Mesendoderm (in vitro differentiated cells): ENCODE data around the gene MACC1.

Experiments used
- DNase-seq: peaks from one replicate; pipeline ENCODE4 v3.0.0; 2013
- H2AK5ac ChIP-seq: 2 replicates; pipeline ENCODE4 v1.6.1; 2013; ENCODE audit warnings: low read length, inconsistent platforms
- H2BK120ac ChIP-seq: 2 replicates; pipeline ENCODE4 v1.6.1; 2013; ENCODE audit warnings: low read depth, mild to moderate bottlenecking, low read length, moderate library complexity, mixed read lengths
- H2BK15ac ChIP-seq: replicated peaks from 2 replicates; pipeline ENCODE4 v1.6.1; 2013; ENCODE audit warnings: low read depth, mild to moderate bottlenecking, moderate library complexity
- H2BK5ac ChIP-seq: 2 replicates; pipeline ENCODE4 v1.6.1; 2013; ENCODE audit warnings: low read length, inconsistent platforms
- H3K18ac ChIP-seq: 2 replicates; pipeline ENCODE4 v1.6.1; 2013; ENCODE audit warnings: mild to moderate bottlenecking, low read length, mixed read lengths
- H3K23ac ChIP-seq: one replicate; pipeline ENCODE4 v1.6.1; 2013; ENCODE audit warnings: low read length
- H3K27ac ChIP-seq: 2 replicates; pipeline ENCODE4 v1.5.1; 2013; ENCODE audit warnings: low read depth, mild to moderate bottlenecking, inconsistent platforms, low read length, moderate library complexity
- H3K27me3 ChIP-seq: 2 replicates; pipeline ENCODE4 v1.6.1; 2013; ENCODE audit warnings: low read length, control low read depth, mild to moderate bottlenecking, inconsistent platforms; ENCODE audit not compliant: insufficient read depth, poor library complexity
- H3K36me3 ChIP-seq: 2 replicates; pipeline ENCODE4 v1.6.1; 2013; ENCODE audit warnings: low read length, inconsistent platforms; ENCODE audit not compliant: control insufficient read depth, insufficient read depth
- H3K4ac ChIP-seq: one replicate; pipeline ENCODE4 v1.6.1; 2013; ENCODE audit warnings: low read depth, mild to moderate bottlenecking, low read length, moderate library complexity
- H3K4me1 ChIP-seq: 2 replicates; pipeline ENCODE4 v1.6.1; 2013; ENCODE audit warnings: low read depth, low read length, inconsistent platforms; ENCODE audit not compliant: control insufficient read depth
- H3K4me2 ChIP-seq: 2 replicates; pipeline ENCODE4 v1.6.1; 2013; ENCODE audit warnings: low read length
- H3K4me3 ChIP-seq: 2 replicates; pipeline ENCODE4 v1.5.1; 2013; ENCODE audit warnings: mild to moderate bottlenecking, low read length
- H3K56ac ChIP-seq: one replicate; pipeline ENCODE4 v1.6.1; 2013; ENCODE audit warnings: low read length
- H3K79me1 ChIP-seq: 2 replicates; pipeline ENCODE4 v1.6.1; 2013; ENCODE audit warnings: low read length, inconsistent platforms
- H3K79me2 ChIP-seq: 2 replicates; pipeline ENCODE4 v1.6.1; 2013; ENCODE audit warnings: mild to moderate bottlenecking, low read length; ENCODE audit not compliant: control insufficient read depth, insufficient read depth
- H3K9ac ChIP-seq: 2 replicates; pipeline ENCODE4 v1.6.1; 2013; ENCODE audit warnings: low read length, inconsistent platforms
- H4K5ac ChIP-seq: one replicate; pipeline ENCODE4 v1.6.1; 2013; ENCODE audit warnings: low read length
- H4K8ac ChIP-seq: one replicate; pipeline ENCODE4 v1.6.1; 2013; ENCODE audit warnings: low read depth, mild to moderate bottlenecking, control low read depth, low read length, moderate library complexity
- WGBS: extraction: QIAGEN DNeasy Blood & Tissue Kit; methylation state at CpG from one replicate; pipeline ENCODE4 v1.1.7; 2013; ENCODE audit warnings: low lambda C conversion rate, missing lambda C conversion rate; ENCODE audit not compliant: insufficient coverage; ENCODE audit errors: extremely low coverage; 5-methylcytosine and 5-hydroxymethylcytosine counted together

MACC1 gene

DNA sequence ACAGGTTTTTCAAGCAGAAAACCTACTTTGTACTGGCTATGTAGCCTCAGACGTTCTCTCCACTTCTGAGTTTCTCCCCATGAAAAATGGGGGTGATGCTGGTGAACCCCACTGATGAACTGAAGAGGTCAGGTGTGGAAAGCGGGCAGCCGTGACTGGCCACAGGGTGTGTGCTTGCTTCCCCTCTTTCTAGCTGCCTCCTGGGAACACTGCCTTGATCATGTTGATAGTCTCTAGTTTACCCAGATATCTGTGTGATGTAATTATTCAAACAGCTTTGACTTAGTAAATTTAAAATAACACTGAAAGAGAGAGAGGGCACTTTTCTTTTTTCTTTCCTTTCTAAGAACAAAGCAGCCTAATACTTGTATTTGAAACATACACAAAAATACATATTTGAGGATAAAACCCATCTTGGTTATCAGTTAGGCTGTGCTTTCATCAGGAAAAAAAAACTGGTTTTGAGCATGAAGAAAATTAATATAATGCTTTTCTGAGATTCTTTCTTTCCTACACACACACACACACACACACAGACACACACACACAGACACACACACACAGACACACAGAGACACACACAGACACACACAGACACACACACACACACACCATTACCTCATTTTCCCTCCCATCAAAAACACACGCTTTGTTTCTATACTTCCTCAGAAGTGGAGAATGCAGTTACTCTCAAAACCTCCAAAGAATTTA is 76.7 kb downstream of the MACC1 start:
- H3K4ac ChIP-seq = no peak overlapping the region
- no peak overlapping the region for H3K9ac ChIP-seq
- peak overlapping the region; percentile 94 for H2BK15ac ChIP-seq
- no peak overlapping the region for H3K23ac ChIP-seq
- no peak overlapping the region for H3K27ac ChIP-seq
- no peak overlapping the region for H2AK5ac ChIP-seq
- no peaks in the 10 kb centered on the region for H3K27me3 ChIP-seq
- H3K36me3 ChIP-seq = no peaks in the 10 kb centered on the region
- no peak overlapping the region for H3K4me2 ChIP-seq
- H4K8ac ChIP-seq = no peak overlapping the region
- no peak overlapping the region for H2BK120ac ChIP-seq
- H3K4me1 ChIP-seq = no peaks in the 10 kb centered on the region
- H3K56ac ChIP-seq = no peak overlapping the region
- peak overlapping the region; percentile 12 for H3K18ac ChIP-seq
- WGBS = no CpG with 5 or more reads among the region's 4 CpGs
- H4K5ac ChIP-seq = no peak overlapping the region
- DNase-seq = no peak
- no peak overlapping the region for H3K4me3 ChIP-seq
- H3K79me1 ChIP-seq = no peaks in the 10 kb centered on the region
- no peak overlapping the region for H2BK5ac ChIP-seq
- no peaks in the 10 kb centered on the region for H3K79me2 ChIP-seq

GRCh38 chr7:20136647-20137046 is 80.5 kb downstream of the MACC1 start:
- H2AK5ac ChIP-seq = no peak overlapping the region
- no peak overlapping the region for H2BK5ac ChIP-seq
- no peak overlapping the region for H4K5ac ChIP-seq
- no peak overlapping the region for H3K4me2 ChIP-seq
- H3K4ac ChIP-seq = no peak overlapping the region
- no peak overlapping the region for H3K27ac ChIP-seq
- no peaks in the 10 kb centered on the region for H3K27me3 ChIP-seq
- H2BK15ac ChIP-seq = no peak overlapping the region
- H3K4me1 ChIP-seq = no peaks in the 10 kb centered on the region
- H3K18ac ChIP-seq = no peak overlapping the region
- H3K36me3 ChIP-seq = no peaks in the 10 kb centered on the region
- no peak overlapping the region for H4K8ac ChIP-seq
- H3K56ac ChIP-seq = no peak overlapping the region
- no peak for DNase-seq
- WGBS = no CpG with 5 or more reads among the region's 2 CpGs
- no peak overlapping the region for H2BK120ac ChIP-seq
- no peak overlapping the region for H3K4me3 ChIP-seq
- no peaks in the 10 kb centered on the region for H3K79me2 ChIP-seq
- H3K79me1 ChIP-seq = no peaks in the 10 kb centered on the region
- no peak overlapping the region for H3K23ac ChIP-seq
- H3K9ac ChIP-seq = no peak overlapping the region

DNA sequence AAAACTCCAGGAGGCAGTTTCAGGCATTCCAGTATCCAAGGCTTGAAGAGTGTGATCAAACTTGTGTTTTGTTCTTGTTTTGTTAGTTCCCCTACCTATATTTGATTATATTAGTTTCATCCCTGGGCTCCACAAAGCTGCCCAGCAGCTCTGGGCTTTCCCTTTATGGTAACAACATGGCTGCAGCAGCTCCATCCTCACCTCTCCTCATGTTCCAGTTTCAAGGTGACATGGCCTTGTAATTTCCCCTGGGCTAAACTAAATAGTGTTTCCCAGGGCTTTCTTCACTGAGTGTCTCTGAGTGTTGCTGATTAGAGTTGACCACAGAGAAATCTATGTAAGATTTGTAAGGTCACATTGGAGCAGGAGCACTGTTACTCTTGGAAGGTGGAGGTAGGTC is 83.4 kb downstream of the MACC1 start:
- Histone ChIP-seq H3K4me1 (peaks cover 2% of the 10 kb centered on the region), H2BK120ac (peak overlapping the region; percentile 3), H3K23ac (no peak overlapping the region), H3K79me2 (no peaks in the 10 kb centered on the region), H3K27me3 (no peaks in the 10 kb centered on the region), H3K4me3 (no peak overlapping the region), H4K5ac (no peak overlapping the region), H3K27ac (no peak overlapping the region), H3K79me1 (no peaks in the 10 kb centered on the region), H2AK5ac (no peak overlapping the region), H3K18ac (peak overlapping the region; percentile 33), H3K56ac (no peak overlapping the region), H3K36me3 (no peaks in the 10 kb centered on the region), H2BK15ac (no peak overlapping the region), H3K4me2 (no peak overlapping the region), H2BK5ac (no peak overlapping the region), H4K8ac (no peak overlapping the region), H3K4ac (peak overlapping the region; percentile 6), H3K9ac (no peak overlapping the region)
- no peak for DNase-seq

- H3K4ac ChIP-seq = no peak overlapping the region
- H3K18ac ChIP-seq = peak overlapping the region; percentile 92
- H3K79me1 ChIP-seq = no peaks in the 10 kb centered on the region
- H3K4me3 ChIP-seq = no peak overlapping the region
- no peak overlapping the region for H2BK5ac ChIP-seq
- WGBS = no CpG with 5 or more reads among the region's 2 CpGs
- no peak overlapping the region for H3K4me2 ChIP-seq
- peak overlapping the region; percentile 5 for H3K27ac ChIP-seq
- no peaks in the 10 kb centered on the region for H3K27me3 ChIP-seq
- H2BK15ac ChIP-seq = no peak overlapping the region
- no peak overlapping the region for H4K8ac ChIP-seq
- no peak overlapping the region for H2AK5ac ChIP-seq
- H3K36me3 ChIP-seq = no peaks in the 10 kb centered on the region
- H4K5ac ChIP-seq = no peak overlapping the region
- H3K56ac ChIP-seq = no peak overlapping the region
- H3K9ac ChIP-seq = no peak overlapping the region
- peak; percentile 47 for DNase-seq
- H2BK120ac ChIP-seq = peak overlapping the region; percentile 10
- peaks cover 2% of the 10 kb centered on the region for H3K4me1 ChIP-seq
- no peak overlapping the region for H3K23ac ChIP-seq
- H3K79me2 ChIP-seq = no peaks in the 10 kb centered on the region
Measured at GRCh38 chr7:20132585-20132984, 84.6 kb downstream of the MACC1 start.

DNA sequence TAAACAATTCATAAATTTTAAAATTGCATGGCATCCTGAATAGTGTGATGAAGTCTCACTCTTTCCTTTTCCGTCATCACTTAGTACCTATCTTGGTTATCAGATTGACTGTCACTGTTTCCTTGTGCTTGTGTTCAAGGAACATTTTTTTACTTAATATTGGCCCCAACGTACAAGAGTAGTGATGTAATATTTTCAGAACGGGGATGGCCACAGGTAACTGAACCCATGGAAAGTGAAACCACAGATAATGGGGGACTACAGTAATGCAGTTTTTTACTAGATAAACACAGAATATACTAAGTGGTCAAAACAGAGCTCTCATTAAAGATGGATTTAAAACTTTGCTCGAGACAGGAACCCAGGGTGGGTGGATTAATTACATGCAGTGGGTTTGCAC is 85.4 kb downstream of the MACC1 start:
- Histone ChIP-seq H3K79me1 (no peaks in the 10 kb centered on the region), H3K4me1 (peaks cover 2% of the 10 kb centered on the region), H2BK120ac (no peak overlapping the region), H3K4ac (no peak overlapping the region), H3K18ac (peak overlapping the region; percentile 39), H3K4me3 (no peak overlapping the region), H3K36me3 (no peaks in the 10 kb centered on the region), H2BK15ac (no peak overlapping the region), H3K9ac (no peak overlapping the region), H4K5ac (no peak overlapping the region), H3K56ac (no peak overlapping the region), H3K23ac (no peak overlapping the region), H3K4me2 (no peak overlapping the region), H4K8ac (no peak overlapping the region), H3K27ac (no peak overlapping the region), H3K79me2 (no peaks in the 10 kb centered on the region), H2AK5ac (no peak overlapping the region), H3K27me3 (no peaks in the 10 kb centered on the region), H2BK5ac (no peak overlapping the region)
- no peak for DNase-seq
- WGBS = no CpG with 5 or more reads among the region's 4 CpGs

- Histone ChIP-seq H4K8ac (no peak overlapping the region), H3K27ac (no peak overlapping the region), H2BK5ac (peak overlapping the region; percentile 5), H3K79me1 (no peaks in the 10 kb centered on the region), H3K79me2 (no peaks in the 10 kb centered on the region), H3K4me3 (no peak overlapping the region), H3K56ac (no peak overlapping the region), H3K4me2 (no peak overlapping the region), H4K5ac (no peak overlapping the region), H3K9ac (no peak overlapping the region), H3K18ac (peak overlapping the region; percentile 90), H3K4ac (peak overlapping the region; percentile 70), H3K36me3 (no peaks in the 10 kb centered on the region), H2BK120ac (peak overlapping the region; percentile 94), H3K23ac (no peak overlapping the region), H3K4me1 (peaks cover 7% of the 10 kb centered on the region), H2BK15ac (no peak overlapping the region), H3K27me3 (no peaks in the 10 kb centered on the region), H2AK5ac (no peak overlapping the region)
- DNase-seq = no peak
Measured at GRCh38 chr7:20129920-20130319, 87.3 kb downstream of the MACC1 start.
